Esophagus squamous epithelium (tissue), 5 donors: ENCODE results near the gene ZSCAN5A. TPM values are rescaled to one million over a fixed set of nuclear protein-coding genes. Genes with fewer than 3 reads are reported as not detected.

Experiments used
- DNase-seq: peaks from one replicate; lab custom pipeline; 2025; lab: John Stamatoyannopoulos, UW
- H3K27ac ChIP-seq, 4 donors: fragments of 200-600 bp; sonication (generic); one replicate each; pipeline ENCODE4 v1.5.1; 2016 to 2019; ENCODE audit warnings: mild to moderate bottlenecking in 1 of 4
- H3K27me3 ChIP-seq, 4 donors: fragments of 200-600 bp; sonication (generic); 1 replicate in 3 of 4; 2 replicates in 1 of 4; pipeline versions ENCODE4 v1.5.1 to v1.6.0; 2017 to 2021; ENCODE audit warnings: antibody characterized with exemption in 1 of 4
- H3K36me3 ChIP-seq, 3 donors: fragments of 200-600 bp; sonication (generic); one replicate each; pipeline ENCODE4 v1.5.1; 2016 to 2019
- H3K4me1 ChIP-seq, 3 donors: fragments of 200-600 bp; sonication (generic); one replicate each; pipeline ENCODE4 v1.5.1; 2017 to 2019
- H3K4me3 ChIP-seq, 4 donors: fragments of 200-600 bp; sonication (generic); 1 replicate in 3 of 4; 2 replicates in 1 of 4; pipeline ENCODE4 v1.5.1; 2016 to 2019; ENCODE audit warnings: mild to moderate bottlenecking in 2 of 4, moderate library complexity in 1 of 4
- H3K9me3 ChIP-seq, 3 donors: fragments of 200-600 bp; sonication (generic); one replicate each; pipeline ENCODE4 v1.5.1; 2016 to 2019
- POLR2A ChIP-seq, 4 donors: fragments of 450-650 bp; IDR thresholded peaks; one replicate each; pipeline ENCODE4 v1.6.1; 2017; ENCODE audit warnings: antibody characterized with exemption in 4 of 4, mild to moderate bottlenecking in 4 of 4, moderate library complexity in 3 of 4
- WGBS, 2 donors: methylation state at CpG; one replicate each; pipeline ENCODE4 v1.1.5; 2018; 5-methylcytosine and 5-hydroxymethylcytosine counted together
- intact Hi-C: fragments of 100-400 bp; cut with DNase I; formaldehyde crosslinking; loops from one replicate; pipeline ENCODE4 v1.15.0; 2022
- total RNA-seq, 4 donors: library from RNA; depleted of rRNA; stranded (reverse); fragments of >200 nt; gene quantifications; one replicate each; pipeline ENCODE4 v1.1.0, GENCODE V29; 2016
- TF ChIP-seq, protein P1 (sequence below), 6 experiments: fragments of 450-650 bp in 4 of 6; fragments of 200-600 bp in 2 of 6; sonication (generic) in 2 of 6; IDR thresholded peaks; one replicate each; pipeline ENCODE4 v1.5.1; 2016 to 2019; ENCODE audit warnings: antibody characterized with exemption in 6 of 6, mild to moderate bottlenecking in 4 of 6, moderate library complexity in 4 of 6
- donor health status: DM: yes; HTN: yes; CAD: no.

ZSCAN5A gene
- total RNA-seq, 4 donors from 2014 or later: 2.8 to 13.2 (median 6.8) TPM

DNA sequence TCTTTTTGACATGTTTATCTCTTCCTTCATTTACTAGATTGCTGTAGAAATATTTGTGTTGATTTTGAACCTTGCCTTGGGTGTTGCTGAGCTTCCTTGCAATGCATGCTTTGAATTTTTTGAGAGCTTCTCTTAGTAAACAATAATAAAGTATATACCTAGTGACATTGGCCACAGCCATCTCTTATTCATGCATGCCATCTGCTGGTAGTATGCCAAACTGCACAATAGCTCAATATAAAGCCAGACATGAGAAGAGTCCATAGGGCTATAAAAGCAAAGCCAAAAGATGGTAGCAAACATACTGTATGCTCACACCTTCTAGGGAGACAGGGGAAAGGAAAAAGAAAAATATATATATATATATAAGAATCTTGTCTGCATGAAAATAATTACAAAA, 18.9 kb upstream of the ZSCAN5A start:
- Histone ChIP-seq H3K9me3 (peaks cover 0 to 8% (median 5%) of the 10 kb centered on the region in 3 donors), H3K36me3 (no peaks in the 10 kb centered on the region), H3K27ac (no peak overlapping the region), H3K27me3 (no peaks in the 10 kb centered on the region), H3K4me1 (no peaks in the 10 kb centered on the region), H3K4me3 (no peak overlapping the region)
- no peak for DNase-seq
- intact Hi-C loops: loop anchor here (10.0 kb wide), 1 partner anchor 259 kb away; no protein-coding TSS in a partner anchor
- TF ChIP-seq, protein P1, sequence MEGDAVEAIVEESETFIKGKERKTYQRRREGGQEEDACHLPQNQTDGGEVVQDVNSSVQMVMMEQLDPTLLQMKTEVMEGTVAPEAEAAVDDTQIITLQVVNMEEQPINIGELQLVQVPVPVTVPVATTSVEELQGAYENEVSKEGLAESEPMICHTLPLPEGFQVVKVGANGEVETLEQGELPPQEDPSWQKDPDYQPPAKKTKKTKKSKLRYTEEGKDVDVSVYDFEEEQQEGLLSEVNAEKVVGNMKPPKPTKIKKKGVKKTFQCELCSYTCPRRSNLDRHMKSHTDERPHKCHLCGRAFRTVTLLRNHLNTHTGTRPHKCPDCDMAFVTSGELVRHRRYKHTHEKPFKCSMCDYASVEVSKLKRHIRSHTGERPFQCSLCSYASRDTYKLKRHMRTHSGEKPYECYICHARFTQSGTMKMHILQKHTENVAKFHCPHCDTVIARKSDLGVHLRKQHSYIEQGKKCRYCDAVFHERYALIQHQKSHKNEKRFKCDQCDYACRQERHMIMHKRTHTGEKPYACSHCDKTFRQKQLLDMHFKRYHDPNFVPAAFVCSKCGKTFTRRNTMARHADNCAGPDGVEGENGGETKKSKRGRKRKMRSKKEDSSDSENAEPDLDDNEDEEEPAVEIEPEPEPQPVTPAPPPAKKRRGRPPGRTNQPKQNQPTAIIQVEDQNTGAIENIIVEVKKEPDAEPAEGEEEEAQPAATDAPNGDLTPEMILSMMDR (IDR thresholded peaks at IDR 0.05): peak in 5 of 6 experiments; percentile 44 to 73 (median 55)
- TF ChIP-seq POLR2A (IDR thresholded peaks at IDR 0.05): no peak

- intact Hi-C loops: loop anchor here (10.0 kb wide), 1 partner anchor 258 kb away; no protein-coding TSS in a partner anchor
- no peak overlapping the region for H3K4me3 ChIP-seq
- peaks cover 0 to 5% (median 5%) of the 10 kb centered on the region in 3 donors for H3K9me3 ChIP-seq
- H3K36me3 ChIP-seq: no peaks in the 10 kb centered on the region
- TF ChIP-seq, protein P1 (IDR thresholded peaks at IDR 0.05): no peak
- no peak for TF ChIP-seq POLR2A (IDR thresholded peaks at IDR 0.05)
- no peaks in the 10 kb centered on the region for H3K27me3 ChIP-seq
- no peaks in the 10 kb centered on the region for H3K4me1 ChIP-seq
- DNase-seq: no peak
- H3K27ac ChIP-seq: no peak overlapping the region
Measured at GRCh38 chr19:56332695-56333094, 18.1 kb upstream of the ZSCAN5A start.

DNA sequence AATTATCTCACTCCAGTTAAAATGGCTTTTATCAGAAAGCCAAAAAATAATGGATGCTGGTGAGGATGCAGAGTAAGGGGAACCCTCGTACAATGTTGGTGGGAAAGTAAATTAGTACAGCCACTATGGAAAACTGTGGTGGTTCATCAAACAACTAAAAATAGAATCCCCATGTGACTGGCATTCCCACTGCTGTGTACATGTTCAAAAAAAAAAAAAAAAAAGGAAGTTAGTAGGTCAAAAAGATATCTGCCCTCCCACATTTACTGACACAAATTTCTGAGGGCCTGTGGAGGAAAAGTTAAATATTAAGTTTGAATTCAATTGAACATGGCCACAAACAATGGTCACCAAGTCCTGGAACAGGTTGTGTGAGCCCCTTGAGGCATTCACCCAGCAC, 9.8 kb upstream of the ZSCAN5A start:
- TF ChIP-seq, protein P1 (IDR thresholded peaks at IDR 0.05): no peak
- no peak for TF ChIP-seq POLR2A (IDR thresholded peaks at IDR 0.05)
- H3K9me3 ChIP-seq: no peaks in the 10 kb centered on the region
- H3K4me3 ChIP-seq: no peak overlapping the region
- DNase-seq: no peak
- no peaks in the 10 kb centered on the region for H3K4me1 ChIP-seq
- no peaks in the 10 kb centered on the region for H3K36me3 ChIP-seq
- H3K27ac ChIP-seq: no peak overlapping the region
- no peaks in the 10 kb centered on the region for H3K27me3 ChIP-seq
- 41 to 45% methylated on average over 1 of the region's 1 CpG for WGBS, 2 donors
- intact Hi-C loops: no loop called here

- Histone ChIP-seq H3K4me3 (no peak overlapping the region), H3K36me3 (no peaks in the 10 kb centered on the region), H3K9me3 (no peaks in the 10 kb centered on the region), H3K27me3 (no peaks in the 10 kb centered on the region), H3K4me1 (no peaks in the 10 kb centered on the region), H3K27ac (peak overlapping the region in 2 of 4 donors; percentile 33 to 52)
- intact Hi-C loops: no loop called here
- DNase-seq: no peak
- WGBS, 2 donors: 63 to 71% methylated on average over 6 to 7 of the region's 7 CpGs
- TF ChIP-seq, protein P1 (IDR thresholded peaks at IDR 0.05): no peak
- TF ChIP-seq POLR2A (IDR thresholded peaks at IDR 0.05): no peak
Measured at GRCh38 chr19:56321989-56322440, 7.4 kb upstream of the ZSCAN5A start.

DNA sequence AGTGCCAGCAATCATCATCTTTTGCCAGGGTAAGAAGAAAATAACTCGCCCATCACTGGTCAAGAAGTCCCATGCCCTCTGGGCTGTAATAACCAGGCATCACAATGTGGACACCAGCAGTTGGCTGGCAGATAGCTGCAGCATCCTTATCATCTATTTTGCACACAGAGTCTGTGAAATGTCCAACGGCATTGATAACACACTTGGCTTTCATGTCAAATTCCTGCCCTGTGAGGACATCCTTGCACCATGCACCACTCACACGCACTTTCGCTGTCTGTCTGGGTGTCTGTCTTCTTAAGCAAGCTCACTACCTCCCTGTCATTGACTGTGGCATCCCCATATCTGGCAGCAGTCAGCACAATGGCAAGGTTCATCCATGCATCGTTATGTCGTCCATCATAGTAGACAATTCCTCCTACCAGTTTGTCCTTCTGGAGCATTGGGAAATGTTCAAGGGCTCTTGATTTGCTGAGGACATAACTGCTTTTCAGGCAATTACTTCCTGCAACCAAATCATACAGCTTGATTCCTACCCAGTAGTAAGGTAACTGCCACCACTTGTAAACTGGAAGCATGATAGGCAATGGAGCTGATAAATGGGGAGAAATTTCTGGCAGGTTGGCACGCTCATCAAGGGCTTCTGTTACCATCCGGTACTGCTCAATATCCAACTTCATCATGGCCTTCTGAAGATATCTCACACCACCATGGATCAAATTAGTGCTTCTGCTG, 6.8 kb upstream of the ZSCAN5A start:
- Histone ChIP-seq H3K27ac (no peak overlapping the region), H3K9me3 (no peaks in the 10 kb centered on the region), H3K4me3 (no peak overlapping the region), H3K4me1 (no peaks in the 10 kb centered on the region), H3K36me3 (no peaks in the 10 kb centered on the region), H3K27me3 (no peaks in the 10 kb centered on the region)
- no peak for TF ChIP-seq POLR2A (IDR thresholded peaks at IDR 0.05)
- intact Hi-C loops: no loop called here
- 86 to 97% methylated on average over 8 of the region's 8 CpGs for WGBS, 2 donors
- DNase-seq: no peak
